Loucy (cell line): ENCODE data around the gene SPCS2.

ENCODE experiments used
- H2AFZ ChIP-seq: fragments of 200-600 bp; sonication (generic); 2 replicates; pipeline ENCODE4 v1.6.0; 2016; ENCODE audit warnings: antibody characterized with exemption, mild to moderate bottlenecking, low read length, moderate library complexity
- H3F3A ChIP-seq: fragments of 200-600 bp; 2 replicates; pipeline ENCODE4 v1.6.0; 2016; ENCODE audit warnings: antibody characterized with exemption, low read depth, mild to moderate bottlenecking
- H3K27me3 ChIP-seq: fragments of 200-600 bp; sonication (generic); 2 replicates; pipeline ENCODE4 v1.6.1; 2014; ENCODE audit warnings: low read length, mild to moderate bottlenecking; ENCODE audit not compliant: insufficient read depth, poor library complexity, severe bottlenecking
- H3K36me3 ChIP-seq: fragments of 200-600 bp; sonication (generic); 2 replicates; pipeline ENCODE4 v1.6.1; 2016; ENCODE audit warnings: low read length; ENCODE audit not compliant: insufficient read depth
- H3K4me1 ChIP-seq: fragments of 200-600 bp; sonication (generic); 2 replicates; pipeline ENCODE4 v1.5.1; 2014; ENCODE audit warnings: low read length, mild to moderate bottlenecking; ENCODE audit not compliant: insufficient read depth, poor library complexity, severe bottlenecking
- H3K4me2 ChIP-seq: fragments of 200-600 bp; sonication (generic); 2 replicates; pipeline ENCODE4 v1.6.0; 2014; ENCODE audit warnings: antibody characterized with exemption, low read length, low read depth, mild to moderate bottlenecking; ENCODE audit not compliant: poor library complexity, severe bottlenecking
- H3K4me3 ChIP-seq: fragments of 200-600 bp; sonication (generic); 2 replicates; pipeline ENCODE4 v1.5.1; 2014; ENCODE audit warnings: low read length, mild to moderate bottlenecking, mixed read lengths; ENCODE audit not compliant: poor library complexity, severe bottlenecking
- H3K79me2 ChIP-seq: fragments of 200-600 bp; sonication (generic); 2 replicates; pipeline ENCODE4 v1.6.1; 2014; ENCODE audit warnings: low read length; ENCODE audit not compliant: insufficient read depth
- H3K9ac ChIP-seq: fragments of 200-600 bp; sonication (generic); 2 replicates; pipeline ENCODE4 v1.6.0; 2014; ENCODE audit warnings: mild to moderate bottlenecking, low read depth, low read length, moderate library complexity; ENCODE audit not compliant: poor library complexity, severe bottlenecking
- H3K9me2 ChIP-seq: fragments of 200-600 bp; sonication (generic); replicated peaks from 2 replicates; pipeline ENCODE4 v1.6.1; 2016; ENCODE audit warnings: low read depth, low read length, mixed read lengths
- H3K9me3 ChIP-seq: fragments of 200-600 bp; sonication (generic); 2 replicates; pipeline ENCODE4 v1.6.1; 2014; ENCODE audit warnings: mild to moderate bottlenecking, antibody characterized with exemption, low read length, low read depth; ENCODE audit not compliant: insufficient read depth
- H4K20me1 ChIP-seq: fragments of 200-600 bp; sonication (generic); 2 replicates; pipeline ENCODE4 v1.6.0; 2014; ENCODE audit warnings: antibody characterized with exemption, low read length, mild to moderate bottlenecking; ENCODE audit not compliant: insufficient read depth, poor library complexity, severe bottlenecking
- EZH2phosphoT487 ChIP-seq: fragments of 200-600 bp; IDR thresholded peaks from 2 replicates; pipeline ENCODE4 v1.6.1; 2018; ENCODE audit warnings: antibody characterized with exemption, mild to moderate bottlenecking, moderate library complexity, borderline replicate concordance
- TF ChIP-seq, protein P1 (sequence below): fragments of 200-600 bp; sonication (generic); conservative IDR thresholded peaks from 2 replicates; pipeline ENCODE4 v1.5.1; 2014; ENCODE audit warnings: mild to moderate bottlenecking, antibody characterized with exemption, low read length

Gene SPCS2

DNA sequence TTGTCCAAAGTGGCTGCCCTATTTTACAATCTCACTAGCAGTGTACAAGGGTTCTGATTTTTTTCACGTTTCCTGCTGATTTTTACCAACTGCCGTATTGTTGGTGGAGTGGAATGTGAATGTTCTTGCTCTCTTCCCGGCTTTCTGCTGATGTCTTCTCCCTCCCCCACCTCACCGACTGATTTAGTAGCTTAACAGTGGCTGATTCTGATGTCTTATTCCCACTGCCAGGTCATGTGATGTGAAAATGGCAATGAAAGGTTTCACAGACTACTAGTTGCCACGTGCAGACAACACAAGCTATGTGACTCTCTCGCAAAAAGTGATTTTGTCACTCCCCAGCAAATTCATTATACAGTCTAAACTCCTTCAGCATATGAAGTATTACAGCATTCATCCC is 22.4 kb downstream of the SPCS2 start:
- peaks cover 15% of the 10 kb centered on the region for H4K20me1 ChIP-seq
- H3K79me2 ChIP-seq: peaks cover 30% of the 10 kb centered on the region
- H3K36me3 ChIP-seq: peaks cover 88% of the 10 kb centered on the region

DNA sequence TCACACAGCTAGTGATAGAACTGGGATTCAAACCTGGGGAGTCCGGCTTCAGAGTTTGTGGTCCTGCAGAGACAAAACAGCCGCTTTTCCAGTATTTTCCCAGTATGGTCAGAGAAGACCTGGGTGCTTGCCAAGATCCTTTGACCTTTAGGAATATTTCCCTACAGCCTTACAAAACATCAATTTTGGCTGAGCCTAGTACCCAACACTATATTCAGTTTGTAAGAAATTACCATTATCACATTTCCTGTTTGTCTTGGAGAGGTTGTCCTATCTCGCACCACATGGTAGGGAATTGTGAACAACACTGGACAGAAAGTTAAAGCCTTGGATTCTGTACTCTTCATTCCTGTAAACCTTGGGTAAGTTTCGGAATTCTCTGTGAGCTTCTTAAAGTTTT is 29.0 kb downstream of the SPCS2 start:
- TF ChIP-seq EZH2phosphoT487: no peak
- TF ChIP-seq, protein P1, sequence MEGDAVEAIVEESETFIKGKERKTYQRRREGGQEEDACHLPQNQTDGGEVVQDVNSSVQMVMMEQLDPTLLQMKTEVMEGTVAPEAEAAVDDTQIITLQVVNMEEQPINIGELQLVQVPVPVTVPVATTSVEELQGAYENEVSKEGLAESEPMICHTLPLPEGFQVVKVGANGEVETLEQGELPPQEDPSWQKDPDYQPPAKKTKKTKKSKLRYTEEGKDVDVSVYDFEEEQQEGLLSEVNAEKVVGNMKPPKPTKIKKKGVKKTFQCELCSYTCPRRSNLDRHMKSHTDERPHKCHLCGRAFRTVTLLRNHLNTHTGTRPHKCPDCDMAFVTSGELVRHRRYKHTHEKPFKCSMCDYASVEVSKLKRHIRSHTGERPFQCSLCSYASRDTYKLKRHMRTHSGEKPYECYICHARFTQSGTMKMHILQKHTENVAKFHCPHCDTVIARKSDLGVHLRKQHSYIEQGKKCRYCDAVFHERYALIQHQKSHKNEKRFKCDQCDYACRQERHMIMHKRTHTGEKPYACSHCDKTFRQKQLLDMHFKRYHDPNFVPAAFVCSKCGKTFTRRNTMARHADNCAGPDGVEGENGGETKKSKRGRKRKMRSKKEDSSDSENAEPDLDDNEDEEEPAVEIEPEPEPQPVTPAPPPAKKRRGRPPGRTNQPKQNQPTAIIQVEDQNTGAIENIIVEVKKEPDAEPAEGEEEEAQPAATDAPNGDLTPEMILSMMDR: no peak
- Histone ChIP-seq H3K4me1 (no peaks in the 10 kb centered on the region), H4K20me1 (no peaks in the 10 kb centered on the region), H3K9me2 (no peaks in the 10 kb centered on the region), H3K27me3 (no peaks in the 10 kb centered on the region), H3F3A (no peaks in the 10 kb centered on the region), H3K9ac (no peak overlapping the region), H3K36me3 (peaks cover 64% of the 10 kb centered on the region), H2AFZ (no peak overlapping the region), H3K9me3 (no peaks in the 10 kb centered on the region), H3K79me2 (no peaks in the 10 kb centered on the region; the same call in 1 of the 2 replicates), H3K4me2 (no peak overlapping the region), H3K4me3 (no peak overlapping the region)

More for the DNA sequence above, 22.4 kb downstream of the SPCS2 start:
- Histone ChIP-seq H3K4me1 (no peaks in the 10 kb centered on the region), H3K9ac (no peak overlapping the region), H3K9me2 (no peaks in the 10 kb centered on the region), H3K27me3 (no peaks in the 10 kb centered on the region), H3K9me3 (no peaks in the 10 kb centered on the region), H3F3A (no peaks in the 10 kb centered on the region), H2AFZ (no peak overlapping the region), H3K4me3 (no peak overlapping the region), H3K4me2 (no peak overlapping the region)
- TF ChIP-seq, protein P1: no peak
- TF ChIP-seq EZH2phosphoT487: no peak

DNA sequence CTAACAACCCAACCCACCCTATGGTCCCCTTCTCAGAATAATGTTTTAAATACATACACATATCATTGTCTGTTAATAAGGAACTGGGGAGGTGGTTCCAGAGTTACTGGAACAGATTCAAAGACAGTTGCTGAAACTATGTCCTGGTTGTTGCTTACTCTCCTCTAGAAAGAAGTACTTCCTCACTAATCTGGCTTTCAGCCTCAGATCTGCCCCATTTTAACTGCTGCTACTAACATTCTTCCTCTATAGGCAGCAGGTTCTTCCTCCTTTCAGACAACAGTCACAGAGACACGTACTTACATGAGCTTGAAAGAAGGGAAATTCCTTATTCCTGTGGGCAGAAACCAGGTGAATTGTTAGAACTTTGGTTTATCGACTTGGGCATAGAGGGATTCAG is 31.6 kb downstream of the SPCS2 start:
- H3K9me2 ChIP-seq: no peaks in the 10 kb centered on the region
- H2AFZ ChIP-seq: no peak overlapping the region
- TF ChIP-seq, protein P1: no peak
- no peak for TF ChIP-seq EZH2phosphoT487
- H3K9me3 ChIP-seq: no peaks in the 10 kb centered on the region
- no peaks in the 10 kb centered on the region for H3F3A ChIP-seq
- H3K9ac ChIP-seq: no peak overlapping the region
- no peak overlapping the region for H3K4me2 ChIP-seq
- no peaks in the 10 kb centered on the region for H3K4me1 ChIP-seq
- H3K79me2 ChIP-seq: no peaks in the 10 kb centered on the region
- no peaks in the 10 kb centered on the region for H3K27me3 ChIP-seq
- peaks cover 39% of the 10 kb centered on the region for H3K36me3 ChIP-seq
- H3K4me3 ChIP-seq: no peak overlapping the region
- no peaks in the 10 kb centered on the region for H4K20me1 ChIP-seq
